ENCODE measurements around the gene NUMA1. TPM values are rescaled to one million over a fixed set of nuclear protein-coding genes. Genes with fewer than 3 reads are reported as not detected.

The NUMA1 gene
- total and polyA plus RNA-seq, 2 of the 13 experiments (the other 11 are each of a cell fraction or from before 2014, with no cell fraction given) = 57.3 to 60.2 TPM

GRCh38 chr11:72041364-72042063, 38.8 kb downstream of the NUMA1 start (continued):
- TF ChIP-seq ARID4A (CRISPR knock-in tag; IDR thresholded peaks at IDR 0.05; ENCODE audit: borderline replicate concordance) = 0 out of 2 replicates have a peak, but pooled peaks have one; percentile 33
- TF ChIP-seq ZNF121 (CRISPR knock-in tag; IDR thresholded peaks at IDR 0.05) = peak; percentile 72
- 0 out of 2 replicates have a peak, but pooled peaks have one; percentile 8 for TF ChIP-seq ZNF264 (CRISPR knock-in tag; IDR thresholded peaks at IDR 0.05)
- TF ChIP-seq ZNF646 (CRISPR knock-in tag; IDR thresholded peaks at IDR 0.05) = 0 out of 2 replicates have a peak, but pooled peaks have one; percentile 14
- 0 out of 2 replicates have a peak, but pooled peaks have one; percentile 6 for TF ChIP-seq ZNF792 (CRISPR knock-in tag; IDR thresholded peaks at IDR 0.05)
- TF ChIP-seq AGO2 (optimal IDR thresholded peaks at IDR 0.05; ENCODE audit: low read depth, low read length) = peak; percentile 14
- TF ChIP-seq SALL1 (CRISPR knock-in tag; IDR thresholded peaks at IDR 0.05) = peak; percentile 48; the same call in 1 of the 2 replicates
- peak; percentile 41; the same call in 1 of the 2 replicates for TF ChIP-seq PITX1 (CRISPR knock-in tag; IDR thresholded peaks at IDR 0.05)
- peak in 1 of 2 experiments; percentile 24; a peak in 1 of 4 replicates for TF ChIP-seq KLF16 (CRISPR knock-in tag; IDR thresholded peaks at IDR 0.05)
- peak; percentile 38 for TF ChIP-seq PHF8 (CRISPR knock-in tag; IDR thresholded peaks at IDR 0.05)
- TF ChIP-seq THRA (CRISPR knock-in tag; IDR thresholded peaks at IDR 0.05; ENCODE audit: borderline replicate concordance) = no peak
- peak; percentile 56; the same call in 1 of the 2 replicates for TF ChIP-seq KLF15 (CRISPR knock-in tag; IDR thresholded peaks at IDR 0.05; ENCODE audit: borderline replicate concordance)
- peak; percentile 34; the same call in 1 of the 2 replicates for TF ChIP-seq TAF1 (CRISPR knock-in tag; IDR thresholded peaks at IDR 0.05)
- no peak for TF ChIP-seq ZFP37 (CRISPR knock-in tag; IDR thresholded peaks at IDR 0.05; ENCODE audit: borderline replicate concordance)
